ENCODE data around the gene RCE1. TPM values are rescaled to one million over a fixed set of nuclear protein-coding genes. Genes with fewer than 3 reads are reported as not detected.

RCE1 gene
- total and polyA plus RNA-seq, 2 donors, result 11.4 to 23.3 TPM

GRCh38 chr11:66879583-66879982 lies 36.3 kb downstream of the RCE1 start:
- Histone ChIP-seq H3K9me3 (ENCODE audit: control insufficient read depth in 2 of 2, insufficient read depth in 1 of 2, low read length in 1 of 2) (no peaks in the 10 kb centered on the region), H3K36me3 (ENCODE audit: control insufficient read depth in 2 of 2, insufficient read depth in 2 of 2, low read length in 1 of 2) (no peaks in the 10 kb centered on the region), H3K27ac (ENCODE audit: low read depth in 1 of 2, low read length in 1 of 2) (no peak overlapping the region), H3K4me3 (ENCODE audit: low read length in 2 of 2) (no peak overlapping the region), H3K27me3 (ENCODE audit: control insufficient read depth in 2 of 2, insufficient read depth in 1 of 2, low read length in 1 of 2) (peaks cover 0 to 2% of the 10 kb centered on the region in 2 donors), H3K4me1 (ENCODE audit: control insufficient read depth in 2 of 2, insufficient read depth in 2 of 2, low read length in 2 of 2) (peaks cover 17 to 30% of the 10 kb centered on the region in 2 donors)
- no peak for DNase-seq (ENCODE audit: low read depth in 6 of 9, low spot score in 9 of 9)
- 95% methylated on average over 9 of the region's 9 CpGs for WGBS

- peaks cover 17 to 30% of the 10 kb centered on the region in 2 donors for H3K4me1 ChIP-seq (ENCODE audit: control insufficient read depth in 2 of 2, insufficient read depth in 2 of 2, low read length in 2 of 2)
- no peak overlapping the region for H3K27ac ChIP-seq (ENCODE audit: low read depth in 1 of 2, low read length in 1 of 2)
- no peaks in the 10 kb centered on the region for H3K36me3 ChIP-seq (ENCODE audit: control insufficient read depth in 2 of 2, insufficient read depth in 2 of 2, low read length in 1 of 2)
- WGBS, result 97% methylated on average over 8 of the region's 8 CpGs
- no peak for DNase-seq (ENCODE audit: low read depth in 6 of 9, low spot score in 9 of 9)
- no peaks in the 10 kb centered on the region for H3K9me3 ChIP-seq (ENCODE audit: control insufficient read depth in 2 of 2, insufficient read depth in 1 of 2, low read length in 1 of 2)
- H3K27me3 ChIP-seq (ENCODE audit: control insufficient read depth in 2 of 2, insufficient read depth in 1 of 2, low read length in 1 of 2), result peaks cover 0 to 2% of the 10 kb centered on the region in 2 donors
- H3K4me3 ChIP-seq (ENCODE audit: low read length in 2 of 2), result no peak overlapping the region
Measured at GRCh38 chr11:66879999-66880398, 36.8 kb downstream of the RCE1 start.

- no peak overlapping the region for H3K4me3 ChIP-seq (ENCODE audit: low read length in 2 of 2)
- DNase-seq (ENCODE audit: low read depth in 6 of 9, low spot score in 9 of 9), result peak in 5 of 9 donors; percentile 18 to 68 (median 23)
- H3K9me3 ChIP-seq (ENCODE audit: control insufficient read depth in 2 of 2, insufficient read depth in 1 of 2, low read length in 1 of 2), result no peaks in the 10 kb centered on the region
- WGBS, result 28% methylated on average over 14 of the region's 14 CpGs
- H3K27ac ChIP-seq (ENCODE audit: low read depth in 1 of 2, low read length in 1 of 2), result peak overlapping the region in 1 of 2 donors; percentile 43
- peaks cover 17 to 30% of the 10 kb centered on the region in 2 donors for H3K4me1 ChIP-seq (ENCODE audit: control insufficient read depth in 2 of 2, insufficient read depth in 2 of 2, low read length in 2 of 2)
- no peaks in the 10 kb centered on the region for H3K36me3 ChIP-seq (ENCODE audit: control insufficient read depth in 2 of 2, insufficient read depth in 2 of 2, low read length in 1 of 2)
- H3K27me3 ChIP-seq (ENCODE audit: control insufficient read depth in 2 of 2, insufficient read depth in 1 of 2, low read length in 1 of 2), result no peaks in the 10 kb centered on the region
Measured at GRCh38 chr11:66880496-66881450, 37.5 kb downstream of the RCE1 start.

- H3K4me1 ChIP-seq (ENCODE audit: control insufficient read depth in 2 of 2, insufficient read depth in 2 of 2, low read length in 2 of 2), result peaks cover 17 to 30% of the 10 kb centered on the region in 2 donors
- no peak overlapping the region for H3K27ac ChIP-seq (ENCODE audit: low read depth in 1 of 2, low read length in 1 of 2)
- no peaks in the 10 kb centered on the region for H3K36me3 ChIP-seq (ENCODE audit: control insufficient read depth in 2 of 2, insufficient read depth in 2 of 2, low read length in 1 of 2)
- WGBS, result 95% methylated on average over 10 of the region's 10 CpGs
- H3K9me3 ChIP-seq (ENCODE audit: control insufficient read depth in 2 of 2, insufficient read depth in 1 of 2, low read length in 1 of 2), result no peaks in the 10 kb centered on the region
- no peak for DNase-seq (ENCODE audit: low read depth in 6 of 9, low spot score in 9 of 9)
- H3K27me3 ChIP-seq (ENCODE audit: control insufficient read depth in 2 of 2, insufficient read depth in 1 of 2, low read length in 1 of 2), result no peaks in the 10 kb centered on the region
- no peak overlapping the region for H3K4me3 ChIP-seq (ENCODE audit: low read length in 2 of 2)
Measured at GRCh38 chr11:66881451-66881835, 38.2 kb downstream of the RCE1 start.

GRCh38 chr11:66881927-66882452 lies 38.7 kb downstream of the RCE1 start:
- 95% methylated on average over 9 of the region's 9 CpGs for WGBS
- no peaks in the 10 kb centered on the region for H3K36me3 ChIP-seq (ENCODE audit: control insufficient read depth in 2 of 2, insufficient read depth in 2 of 2, low read length in 1 of 2)
- no peaks in the 10 kb centered on the region for H3K27me3 ChIP-seq (ENCODE audit: control insufficient read depth in 2 of 2, insufficient read depth in 1 of 2, low read length in 1 of 2)
- no peak overlapping the region for H3K4me3 ChIP-seq (ENCODE audit: low read length in 2 of 2)
- no peak overlapping the region for H3K27ac ChIP-seq (ENCODE audit: low read depth in 1 of 2, low read length in 1 of 2)
- no peaks in the 10 kb centered on the region for H3K9me3 ChIP-seq (ENCODE audit: control insufficient read depth in 2 of 2, insufficient read depth in 1 of 2, low read length in 1 of 2)
- peaks cover 17 to 30% of the 10 kb centered on the region in 2 donors for H3K4me1 ChIP-seq (ENCODE audit: control insufficient read depth in 2 of 2, insufficient read depth in 2 of 2, low read length in 2 of 2)
- DNase-seq (ENCODE audit: low read depth in 6 of 9, low spot score in 9 of 9), result no peak

- Histone ChIP-seq H3K27ac (ENCODE audit: low read depth in 1 of 2, low read length in 1 of 2) (no peak overlapping the region), H3K4me3 (ENCODE audit: low read length in 2 of 2) (no peak overlapping the region), H3K4me1 (ENCODE audit: control insufficient read depth in 2 of 2, insufficient read depth in 2 of 2, low read length in 2 of 2) (peaks cover 17 to 30% of the 10 kb centered on the region in 2 donors), H3K27me3 (ENCODE audit: control insufficient read depth in 2 of 2, insufficient read depth in 1 of 2, low read length in 1 of 2) (no peaks in the 10 kb centered on the region), H3K9me3 (ENCODE audit: control insufficient read depth in 2 of 2, insufficient read depth in 1 of 2, low read length in 1 of 2) (no peaks in the 10 kb centered on the region), H3K36me3 (ENCODE audit: control insufficient read depth in 2 of 2, insufficient read depth in 2 of 2, low read length in 1 of 2) (no peaks in the 10 kb centered on the region)
- WGBS, result 83% methylated on average over 14 of the region's 14 CpGs
- no peak for DNase-seq (ENCODE audit: low read depth in 6 of 9, low spot score in 9 of 9)
Measured at GRCh38 chr11:66882561-66883015, 39.3 kb downstream of the RCE1 start.

GRCh38 chr11:66883016-66883965 lies 40.0 kb downstream of the RCE1 start:
- Histone ChIP-seq H3K4me3 (ENCODE audit: low read length in 2 of 2) (no peak overlapping the region), H3K9me3 (ENCODE audit: control insufficient read depth in 2 of 2, insufficient read depth in 1 of 2, low read length in 1 of 2) (no peaks in the 10 kb centered on the region), H3K36me3 (ENCODE audit: control insufficient read depth in 2 of 2, insufficient read depth in 2 of 2, low read length in 1 of 2) (no peaks in the 10 kb centered on the region), H3K27me3 (ENCODE audit: control insufficient read depth in 2 of 2, insufficient read depth in 1 of 2, low read length in 1 of 2) (no peaks in the 10 kb centered on the region), H3K4me1 (ENCODE audit: control insufficient read depth in 2 of 2, insufficient read depth in 2 of 2, low read length in 2 of 2) (peaks cover 17 to 30% of the 10 kb centered on the region in 2 donors), H3K27ac (ENCODE audit: low read depth in 1 of 2, low read length in 1 of 2) (no peak overlapping the region)
- peak in 6 of 9 donors; percentile 29 to 67 (median 56) for DNase-seq (ENCODE audit: low read depth in 6 of 9, low spot score in 9 of 9)
- WGBS, result 66% methylated on average over 29 of the region's 29 CpGs

- H3K4me1 ChIP-seq (ENCODE audit: control insufficient read depth in 2 of 2, insufficient read depth in 2 of 2, low read length in 2 of 2), result peaks cover 17 to 27% of the 10 kb centered on the region in 2 donors
- H3K27me3 ChIP-seq (ENCODE audit: control insufficient read depth in 2 of 2, insufficient read depth in 1 of 2, low read length in 1 of 2), result no peaks in the 10 kb centered on the region
- no peak overlapping the region for H3K4me3 ChIP-seq (ENCODE audit: low read length in 2 of 2)
- no peaks in the 10 kb centered on the region for H3K9me3 ChIP-seq (ENCODE audit: control insufficient read depth in 2 of 2, insufficient read depth in 1 of 2, low read length in 1 of 2)
- no peak overlapping the region for H3K27ac ChIP-seq (ENCODE audit: low read depth in 1 of 2, low read length in 1 of 2)
- H3K36me3 ChIP-seq (ENCODE audit: control insufficient read depth in 2 of 2, insufficient read depth in 2 of 2, low read length in 1 of 2), result no peaks in the 10 kb centered on the region
- 98% methylated on average over 4 of the region's 4 CpGs for WGBS
- DNase-seq (ENCODE audit: low read depth in 6 of 9, low spot score in 9 of 9), result no peak
Measured at GRCh38 chr11:66884443-66884842, 41.2 kb downstream of the RCE1 start.
